DOHH2 (cell line): Measurements from ENCODE around the gene CREB5.

Experiments
- H3F3A ChIP-seq: fragments of 200-600 bp; sonication (generic), shearing (Covaris generic); 2 replicates; pipeline ENCODE4 v1.6.0; 2016; ENCODE audit warnings: antibody characterized with exemption, mild to moderate bottlenecking; ENCODE audit not compliant: control insufficient read depth, insufficient read depth
- H3K27ac ChIP-seq: fragments of 200-600 bp; sonication (generic); 2 replicates; pipeline ENCODE4 v1.5.1; 2014; ENCODE audit warnings: low read depth, mild to moderate bottlenecking, low read length, moderate library complexity
- H3K27me3 ChIP-seq: fragments of 200-600 bp; sonication (generic); 2 replicates; pipeline ENCODE4 v1.6.1; 2014; ENCODE audit warnings: mild to moderate bottlenecking, low read length, mixed read lengths; ENCODE audit not compliant: control insufficient read depth
- H3K36me3 ChIP-seq: fragments of 200-600 bp; sonication (generic); 2 replicates; pipeline ENCODE4 v1.6.1; 2014; ENCODE audit warnings: mild to moderate bottlenecking, low read length, moderate library complexity, mixed read lengths; ENCODE audit not compliant: control insufficient read depth
- H3K4me1 ChIP-seq: fragments of 200-600 bp; sonication (generic); 2 replicates; pipeline ENCODE4 v1.6.1; 2014; ENCODE audit warnings: mild to moderate bottlenecking, low read length, mixed read lengths; ENCODE audit not compliant: control insufficient read depth
- H3K4me2 ChIP-seq: fragments of 200-600 bp; sonication (generic); 2 replicates; pipeline ENCODE4 v1.6.0; 2014; ENCODE audit warnings: mild to moderate bottlenecking, low read length, moderate library complexity
- H3K4me3 ChIP-seq: fragments of 200-600 bp; sonication (generic); 2 replicates; pipeline ENCODE4 v1.5.1; 2014; ENCODE audit warnings: mild to moderate bottlenecking, low read length, mixed read lengths
- H3K79me2 ChIP-seq: fragments of 200-600 bp; sonication (generic); 2 replicates; pipeline ENCODE4 v1.6.1; 2014; ENCODE audit warnings: mild to moderate bottlenecking, low read length, mixed read lengths; ENCODE audit not compliant: control insufficient read depth
- H3K9me2 ChIP-seq: fragments of 200-600 bp; sonication (generic); replicated peaks from 2 replicates; pipeline ENCODE4 v1.6.1; 2014; ENCODE audit warnings: mild to moderate bottlenecking, low read length, mixed read lengths; ENCODE audit not compliant: control insufficient read depth
- H3K9me3 ChIP-seq: fragments of 200-600 bp; sonication (generic); 2 replicates; pipeline ENCODE4 v1.6.1; 2014; ENCODE audit warnings: antibody characterized with exemption, low read length, mixed read lengths; ENCODE audit not compliant: control insufficient read depth, insufficient read depth
- H4K20me1 ChIP-seq: fragments of 200-600 bp; sonication (generic); 2 replicates; pipeline ENCODE4 v1.6.0; 2014; ENCODE audit warnings: low read depth, mild to moderate bottlenecking, antibody characterized with exemption, low read length, moderate library complexity; ENCODE audit not compliant: control insufficient read depth, insufficient read depth
- EZH2phosphoT487 ChIP-seq: fragments of 200-600 bp; sonication (generic); IDR thresholded peaks from 2 replicates; pipeline ENCODE4 v1.6.1; 2017; ENCODE audit warnings: borderline replicate concordance, mild to moderate bottlenecking, antibody characterized with exemption, low read length, moderate library complexity, mixed read lengths
- TF ChIP-seq, protein P1 (sequence below): fragments of 200-600 bp; sonication (generic); IDR thresholded peaks from one replicate; pipeline ENCODE4 v1.5.1; 2014; ENCODE audit warnings: antibody characterized with exemption, mild to moderate bottlenecking, low read depth, low read length; ENCODE audit not compliant: poor library complexity, severe bottlenecking

CREB5 gene

DNA sequence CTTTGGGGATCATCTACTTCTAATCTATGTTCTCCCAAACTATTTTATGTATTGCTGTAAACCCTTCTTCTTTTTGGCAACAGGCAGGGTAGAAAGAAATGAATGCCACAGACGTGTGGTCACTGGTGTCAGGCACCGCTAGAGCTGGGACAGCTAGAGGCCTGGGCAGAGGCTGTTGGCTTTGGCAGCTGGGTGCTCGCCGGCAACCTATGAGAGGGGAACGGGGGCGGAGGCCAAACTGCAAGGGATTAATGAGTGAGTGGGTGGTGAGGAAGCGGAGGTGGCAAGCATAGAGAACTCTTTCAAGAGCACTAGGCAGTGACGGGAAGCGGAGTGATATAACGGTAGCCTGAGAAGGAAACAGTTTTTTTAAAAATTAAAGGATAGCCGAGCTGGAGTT lies 78.5 kb downstream of the CREB5 start:
- H3K4me1 ChIP-seq = no peaks in the 10 kb centered on the region
- H3K79me2 ChIP-seq = no peaks in the 10 kb centered on the region
- H3K4me2 ChIP-seq = no peak overlapping the region
- 0 out of 2 replicates have a peak, but pooled peaks cover 5% of the 10 kb centered on the region for H3K27me3 ChIP-seq
- no peaks in the 10 kb centered on the region for H3K9me2 ChIP-seq
- no peak for TF ChIP-seq EZH2phosphoT487
- TF ChIP-seq, protein P1, sequence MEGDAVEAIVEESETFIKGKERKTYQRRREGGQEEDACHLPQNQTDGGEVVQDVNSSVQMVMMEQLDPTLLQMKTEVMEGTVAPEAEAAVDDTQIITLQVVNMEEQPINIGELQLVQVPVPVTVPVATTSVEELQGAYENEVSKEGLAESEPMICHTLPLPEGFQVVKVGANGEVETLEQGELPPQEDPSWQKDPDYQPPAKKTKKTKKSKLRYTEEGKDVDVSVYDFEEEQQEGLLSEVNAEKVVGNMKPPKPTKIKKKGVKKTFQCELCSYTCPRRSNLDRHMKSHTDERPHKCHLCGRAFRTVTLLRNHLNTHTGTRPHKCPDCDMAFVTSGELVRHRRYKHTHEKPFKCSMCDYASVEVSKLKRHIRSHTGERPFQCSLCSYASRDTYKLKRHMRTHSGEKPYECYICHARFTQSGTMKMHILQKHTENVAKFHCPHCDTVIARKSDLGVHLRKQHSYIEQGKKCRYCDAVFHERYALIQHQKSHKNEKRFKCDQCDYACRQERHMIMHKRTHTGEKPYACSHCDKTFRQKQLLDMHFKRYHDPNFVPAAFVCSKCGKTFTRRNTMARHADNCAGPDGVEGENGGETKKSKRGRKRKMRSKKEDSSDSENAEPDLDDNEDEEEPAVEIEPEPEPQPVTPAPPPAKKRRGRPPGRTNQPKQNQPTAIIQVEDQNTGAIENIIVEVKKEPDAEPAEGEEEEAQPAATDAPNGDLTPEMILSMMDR = no peak
- H3K36me3 ChIP-seq = no peaks in the 10 kb centered on the region
- H3K27ac ChIP-seq = no peak overlapping the region
- H3K4me3 ChIP-seq = no peak overlapping the region
- no peaks in the 10 kb centered on the region for H3F3A ChIP-seq
- no peaks in the 10 kb centered on the region for H3K9me3 ChIP-seq
- no peaks in the 10 kb centered on the region for H4K20me1 ChIP-seq

DNA sequence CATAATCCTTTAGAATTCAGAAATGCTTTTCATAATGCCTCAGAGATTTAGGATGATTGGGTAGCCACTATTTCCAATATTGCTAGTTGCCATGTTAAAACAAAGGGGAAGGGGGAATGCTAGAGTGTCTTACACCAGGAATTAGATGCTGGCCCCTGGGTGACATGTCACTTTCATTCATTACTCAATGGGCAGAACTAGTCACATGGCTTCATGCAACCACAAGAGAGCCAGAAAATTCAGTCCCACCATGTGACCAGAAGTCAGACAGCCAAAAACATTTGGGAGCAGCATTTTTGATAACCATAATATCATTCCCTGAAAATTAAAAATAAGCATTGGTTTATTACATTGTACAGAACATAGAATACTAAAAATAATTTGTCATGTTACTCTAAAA lies 81.2 kb downstream of the CREB5 start:
- no peaks in the 10 kb centered on the region for H3K4me1 ChIP-seq
- H3K79me2 ChIP-seq = no peaks in the 10 kb centered on the region
- TF ChIP-seq, protein P1 = no peak
- no peak for TF ChIP-seq EZH2phosphoT487
- H3K36me3 ChIP-seq = no peaks in the 10 kb centered on the region
- 0 out of 2 replicates have a peak, but pooled peaks cover 5% of the 10 kb centered on the region for H3K27me3 ChIP-seq
- no peak overlapping the region for H3K4me3 ChIP-seq
- no peaks in the 10 kb centered on the region for H3K9me2 ChIP-seq
- H3K9me3 ChIP-seq = no peaks in the 10 kb centered on the region
- no peaks in the 10 kb centered on the region for H4K20me1 ChIP-seq
- H3K4me2 ChIP-seq = no peak overlapping the region
- no peak overlapping the region for H3K27ac ChIP-seq
- no peaks in the 10 kb centered on the region for H3F3A ChIP-seq

DNA sequence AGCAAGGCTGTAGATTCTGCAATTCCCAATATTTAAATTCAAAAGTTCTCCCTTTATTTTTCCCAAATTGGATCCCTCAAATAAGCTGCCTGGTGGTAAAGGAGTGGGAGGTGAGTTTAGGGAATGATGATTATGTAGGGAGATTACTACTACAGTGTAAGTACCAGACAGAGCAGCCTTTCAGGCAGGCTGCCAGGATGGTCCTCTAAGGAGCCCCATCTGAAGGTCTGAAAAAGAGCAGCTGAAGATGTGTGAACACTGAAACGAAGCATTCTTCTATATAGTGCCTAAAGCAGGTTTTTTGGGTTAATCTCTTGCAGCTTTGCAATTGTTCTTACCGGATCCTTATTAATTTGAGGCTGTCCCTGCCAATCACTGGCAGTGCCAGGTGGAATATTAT lies 84.7 kb downstream of the CREB5 start:
- Histone ChIP-seq H3K4me2 (no peak overlapping the region), H3K36me3 (no peaks in the 10 kb centered on the region), H3K27ac (no peak overlapping the region), H4K20me1 (no peaks in the 10 kb centered on the region), H3K79me2 (no peaks in the 10 kb centered on the region), H3K27me3 (0 out of 2 replicates have a peak, but pooled peaks cover 5% of the 10 kb centered on the region), H3F3A (no peaks in the 10 kb centered on the region), H3K9me2 (no peaks in the 10 kb centered on the region), H3K9me3 (no peaks in the 10 kb centered on the region), H3K4me1 (no peaks in the 10 kb centered on the region), H3K4me3 (no peak overlapping the region)
- TF ChIP-seq, protein P1 = no peak

DNA sequence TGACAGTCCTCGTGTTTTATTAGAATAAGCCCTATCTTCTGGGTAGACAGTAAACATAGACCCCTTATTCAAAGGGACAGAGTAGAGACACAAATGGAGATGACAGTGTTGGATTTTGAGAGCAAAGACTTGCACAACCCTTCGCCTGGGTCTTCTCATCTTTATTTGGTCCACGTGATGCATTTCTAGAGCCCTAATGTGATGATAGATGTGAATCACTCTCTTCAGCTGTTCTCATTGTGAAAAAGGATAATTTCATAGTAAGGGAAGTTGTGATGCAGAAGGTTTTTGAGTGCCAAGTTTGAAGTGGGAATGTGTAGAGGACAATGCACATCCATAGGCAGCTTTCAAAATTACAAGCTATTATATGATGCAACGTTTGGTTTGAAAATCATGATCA lies 86.3 kb downstream of the CREB5 start:
- H3F3A ChIP-seq = no peaks in the 10 kb centered on the region
- no peak overlapping the region for H3K4me3 ChIP-seq
- H3K27me3 ChIP-seq = 0 out of 2 replicates have a peak, but pooled peaks cover 2% of the 10 kb centered on the region
- H3K36me3 ChIP-seq = no peaks in the 10 kb centered on the region
- H3K79me2 ChIP-seq = no peaks in the 10 kb centered on the region
- no peaks in the 10 kb centered on the region for H3K4me1 ChIP-seq
- H3K4me2 ChIP-seq = no peak overlapping the region
- TF ChIP-seq, protein P1 = no peak
- no peak for TF ChIP-seq EZH2phosphoT487
- H3K9me3 ChIP-seq = no peaks in the 10 kb centered on the region
- H4K20me1 ChIP-seq = no peaks in the 10 kb centered on the region
- no peaks in the 10 kb centered on the region for H3K9me2 ChIP-seq
- no peak overlapping the region for H3K27ac ChIP-seq
